ENCODE measurements around the gene G0S2.
A peak's percentile ranks its signal among the peaks of the same experiment; 100 is the strongest.
"Not testable (repeated sequence)": the region's sequence is repeated elsewhere in the genome, so short reads cannot be mapped to it uniquely, and the experiment has no call there.

G0S2 gene

GRCh38 chr1:209685821-209686220 is 10.6 kb downstream of the G0S2 start:
- no peak for DNase-seq

GRCh38 chr1:209686322-209686721 is 11.1 kb downstream of the G0S2 start:
- no peak for DNase-seq

- no peak for DNase-seq
Observed at GRCh38 chr1:209688746-209689234, 13.6 kb downstream of the G0S2 start.

DNA sequence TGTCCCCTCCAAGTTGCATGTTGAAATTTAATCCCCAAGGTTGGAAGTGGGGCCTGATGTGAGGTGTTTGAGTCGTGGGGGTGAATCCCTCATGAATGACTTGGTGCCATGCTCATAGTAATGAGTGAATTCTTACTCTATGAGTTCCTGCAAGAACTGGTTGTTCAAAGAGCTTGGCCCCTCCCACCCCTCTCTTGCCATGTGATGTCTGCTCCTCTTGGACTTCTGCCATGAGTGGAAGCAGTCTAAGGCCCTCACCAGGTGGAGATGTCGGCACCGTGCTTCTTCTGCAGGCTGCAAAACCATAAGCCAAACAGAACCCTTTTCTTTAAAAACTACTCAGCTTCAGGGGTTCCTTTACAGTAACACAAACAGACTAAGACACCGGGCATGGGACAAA is 14.3 kb downstream of the G0S2 start:
- DNase-seq = no peak

DNA sequence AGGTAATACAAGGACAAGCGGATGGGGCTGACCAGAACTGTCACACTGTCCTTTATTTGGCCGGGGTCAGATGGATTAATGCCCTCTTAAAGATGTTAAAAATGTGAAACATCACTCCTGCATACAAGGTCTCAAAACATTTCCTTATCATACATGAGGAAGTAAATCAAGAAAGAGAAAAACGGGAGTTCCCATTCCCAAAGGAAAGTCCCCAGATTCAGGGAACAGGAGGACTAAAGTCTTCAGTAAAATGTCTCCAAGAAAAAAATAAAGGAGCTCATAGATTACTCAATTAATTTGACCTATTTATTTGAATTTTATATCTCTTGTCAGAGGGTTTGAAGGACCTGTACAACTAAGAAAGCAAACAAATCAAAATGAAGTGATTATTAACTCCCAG is 16.0 kb downstream of the G0S2 start:
- DNase-seq = no peak

DNA sequence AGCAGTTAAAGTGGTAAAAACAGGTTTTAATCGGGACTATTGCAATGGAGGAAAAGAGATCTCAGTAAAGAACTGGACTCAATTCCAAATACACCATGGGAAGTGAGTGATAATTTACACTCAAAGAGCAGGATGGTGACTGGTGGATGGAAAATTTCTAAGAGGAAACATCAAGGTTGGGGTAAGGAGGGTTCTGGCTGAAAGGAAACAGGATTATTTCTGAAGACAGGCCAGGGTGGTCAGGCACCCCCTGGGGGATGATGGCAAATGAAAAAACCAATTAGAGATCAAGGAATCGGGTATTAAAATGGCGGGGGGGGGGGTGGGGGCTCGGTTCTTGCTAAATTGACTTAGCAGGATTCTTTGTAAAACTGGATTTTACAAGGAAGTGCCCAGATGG is 17.1 kb downstream of the G0S2 start:
- DNase-seq = no peak

DNA sequence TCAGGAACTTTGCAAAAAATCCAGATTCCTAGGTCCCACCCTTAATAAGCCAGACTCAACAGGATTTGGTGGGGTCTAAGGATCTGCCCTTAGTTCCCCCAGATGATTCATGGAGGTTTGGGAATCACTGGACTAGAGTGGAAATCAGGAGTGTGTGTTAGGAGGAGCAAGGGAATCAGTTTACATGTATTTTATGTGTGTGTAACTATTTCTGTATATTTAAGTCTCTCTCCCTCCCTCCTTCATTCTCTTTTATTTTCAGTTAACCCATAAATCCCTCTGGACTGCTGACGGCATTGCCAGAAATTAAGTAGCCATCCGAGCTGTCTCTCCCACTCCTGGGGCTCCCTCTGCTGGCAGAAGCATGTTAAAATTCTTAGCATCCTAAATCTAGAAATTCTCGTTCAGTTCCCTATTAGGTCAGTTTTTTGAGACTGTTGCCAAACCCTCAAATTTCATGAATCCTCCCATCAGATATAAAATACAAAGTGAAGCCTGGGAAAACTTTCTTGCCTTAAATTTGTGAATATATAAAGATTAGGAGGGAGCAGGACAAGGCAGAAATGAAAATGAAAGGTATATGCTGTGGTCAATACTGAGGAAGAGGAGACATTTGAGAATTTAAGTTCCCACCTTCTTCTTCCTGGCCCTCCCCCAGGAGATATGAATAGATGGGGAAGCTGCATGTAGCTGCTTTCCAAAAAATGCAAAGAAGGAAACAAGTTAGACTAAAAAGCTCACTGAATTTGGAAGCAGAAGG is 17.7 kb downstream of the G0S2 start:
- peak; percentile 72 for DNase-seq

- no peak for DNase-seq
Observed at GRCh38 chr1:209696673-209697072, 21.5 kb downstream of the G0S2 start.

GRCh38 chr1:209697126-209697525 is 21.9 kb downstream of the G0S2 start:
- no peak for DNase-seq

DNA sequence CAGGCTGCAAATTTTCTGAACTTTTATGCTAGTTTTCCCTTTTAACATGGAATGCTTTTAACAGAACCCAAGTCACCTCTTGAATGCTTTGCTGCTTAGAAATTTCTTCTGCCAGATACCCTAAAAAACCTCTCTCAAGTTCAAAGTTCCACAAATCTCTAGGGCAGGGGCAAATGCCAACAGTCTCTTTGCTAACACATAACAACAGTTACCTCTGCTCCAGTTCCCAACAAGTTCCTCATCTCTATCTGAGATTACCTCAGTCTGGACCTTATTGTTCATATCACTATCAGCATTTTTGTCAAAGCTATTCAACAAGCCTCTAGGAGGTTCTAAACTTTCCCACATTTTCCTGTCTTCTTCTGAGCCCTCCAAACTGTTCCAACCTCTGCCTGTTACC is 25.5 kb downstream of the G0S2 start:
- DNase-seq = not testable (repeated sequence)

DNA sequence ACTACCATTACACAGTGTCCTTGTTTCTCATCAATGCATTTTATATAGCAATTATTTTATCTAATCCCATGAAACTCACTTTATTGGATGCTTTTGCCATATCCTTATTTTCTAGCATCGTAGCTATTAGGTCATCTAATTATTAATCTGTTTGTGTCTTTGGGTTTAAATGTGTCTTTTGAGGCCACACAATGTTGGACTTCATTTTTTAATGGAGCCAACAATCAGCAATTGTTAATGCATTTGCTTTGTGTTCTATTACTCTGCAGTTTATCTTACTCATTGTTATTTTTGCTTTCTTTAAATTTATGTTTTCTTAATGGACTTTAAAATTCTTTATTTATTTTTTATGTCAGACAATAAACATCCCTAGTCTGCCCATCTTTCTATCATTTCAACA is 27.6 kb downstream of the G0S2 start:
- DNase-seq = no peak

- DNase-seq = no peak
Observed at GRCh38 chr1:209703834-209704504, 28.8 kb downstream of the G0S2 start.

DNA sequence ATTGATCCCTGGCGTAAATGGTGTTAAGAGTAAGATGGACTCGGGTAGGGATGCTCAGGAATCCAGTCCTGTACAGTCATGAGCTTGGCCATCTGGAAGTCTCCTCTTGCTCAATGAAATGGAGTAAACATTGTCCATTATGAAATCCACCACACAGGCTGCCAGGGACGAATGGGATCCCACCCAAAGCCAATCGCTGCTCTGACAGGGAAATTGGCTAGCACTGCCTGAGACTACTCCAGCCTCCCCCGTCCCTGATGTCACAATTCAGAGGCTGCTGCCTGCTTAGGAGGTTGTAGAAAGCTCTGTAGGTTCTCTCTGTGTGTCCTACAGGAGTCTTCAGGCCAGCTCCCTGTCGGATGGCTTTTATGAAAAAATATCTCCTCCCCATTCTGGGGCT is 29.4 kb downstream of the G0S2 start, which contains the start of gene HSD11B1:
Gene HSD11B1, plus strand, starts transcription at position 263 of the 400 bp plus-strand sequence. Its CDS starts 97 bp downstream, at position 360.
- no peak for DNase-seq

- no peak for DNase-seq
Observed at GRCh38 chr1:209705033-209705598, 29.9 kb downstream of the G0S2 start.

DNA sequence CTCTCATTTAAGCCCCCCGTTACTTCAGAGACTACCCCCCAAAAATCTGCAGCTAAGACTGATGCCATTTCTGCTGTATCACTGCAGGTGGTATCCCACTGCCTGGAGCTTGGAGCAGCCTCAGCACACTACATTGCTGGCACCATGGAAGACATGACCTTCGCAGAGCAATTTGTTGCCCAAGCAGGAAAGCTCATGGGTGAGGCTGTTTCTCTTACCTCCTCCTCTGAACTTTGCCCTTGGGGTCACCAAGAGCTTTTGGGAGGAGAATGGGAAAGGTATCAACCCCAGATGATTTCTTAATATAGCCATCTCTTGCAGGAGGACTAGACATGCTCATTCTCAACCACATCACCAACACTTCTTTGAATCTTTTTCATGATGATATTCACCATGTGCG is 31.4 kb downstream of the G0S2 start:
- DNase-seq = no peak

- no peak for DNase-seq
Observed at GRCh38 chr1:209707308-209707707, 32.1 kb downstream of the G0S2 start.

- no peak for DNase-seq
Observed at GRCh38 chr1:209708297-209708696, 33.1 kb downstream of the G0S2 start.

- no peak for DNase-seq
Observed at GRCh38 chr1:209710093-209710492, 34.9 kb downstream of the G0S2 start.

GRCh38 chr1:209710847-209711246 is 35.6 kb downstream of the G0S2 start:
- no peak for DNase-seq

- no peak for DNase-seq
Observed at GRCh38 chr1:209714338-209714737, 39.1 kb downstream of the G0S2 start.

DNA sequence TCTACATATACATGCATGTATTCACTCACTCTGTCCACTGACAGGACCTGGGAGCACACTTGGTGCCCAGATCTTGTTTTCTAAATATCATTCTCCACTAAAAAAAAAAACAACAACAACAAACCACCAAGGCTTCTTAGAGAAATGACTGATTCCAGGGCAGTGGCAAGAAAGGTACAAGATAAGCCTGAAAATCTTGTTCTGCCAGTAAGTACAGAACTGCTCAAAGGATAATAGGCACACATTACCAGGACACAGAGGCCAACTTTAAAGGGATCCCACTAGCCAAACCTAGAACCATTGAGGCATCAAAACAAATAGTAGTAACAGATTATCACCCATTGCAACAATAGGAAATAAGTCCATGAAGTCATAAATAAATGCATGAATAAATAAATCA is 40.1 kb downstream of the G0S2 start:
- no peak for DNase-seq

GRCh38 chr1:209717818-209718217 is 42.6 kb downstream of the G0S2 start:
- no peak for DNase-seq

DNA sequence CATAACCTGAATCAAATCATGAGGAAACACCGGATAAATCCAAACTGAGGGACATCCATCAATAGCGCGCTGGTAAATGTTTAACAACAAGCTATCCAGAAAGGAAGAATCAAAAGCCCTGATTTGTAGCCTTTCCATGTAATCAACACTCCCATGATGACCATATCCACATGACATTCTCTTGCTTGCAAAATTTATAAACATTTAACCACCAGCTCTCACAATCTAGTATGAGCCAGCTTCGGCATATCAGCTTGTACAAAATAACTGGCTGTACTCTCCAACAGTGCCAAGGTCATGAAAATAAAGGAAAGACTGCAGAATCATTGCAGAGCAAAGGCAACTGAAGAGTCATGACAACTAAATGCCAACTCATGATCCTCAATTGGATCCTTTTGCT is 45.1 kb downstream of the G0S2 start:
- no peak for DNase-seq

DNA sequence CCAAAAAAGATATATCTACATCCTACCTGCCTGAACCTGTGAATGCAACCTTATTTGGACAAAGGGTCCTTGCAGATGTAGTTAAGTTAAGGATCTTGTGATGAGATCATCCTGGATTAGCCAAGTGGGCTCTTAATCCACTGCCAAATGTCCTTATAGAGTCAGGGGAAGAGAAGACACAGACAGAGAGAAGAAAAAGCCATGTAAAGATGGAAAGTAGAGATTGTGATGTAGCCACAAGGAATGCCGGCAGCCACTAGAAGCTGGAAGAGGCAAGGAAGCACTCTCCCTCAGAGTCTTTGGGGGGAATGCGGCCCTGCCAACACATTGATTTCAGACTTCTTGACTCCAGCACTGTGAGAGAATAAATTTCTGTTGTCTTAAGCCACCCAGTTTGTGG is 45.6 kb downstream of the G0S2 start:
- DNase-seq = no peak

Data from activated naive CD4-positive, alpha-beta T cell treated with anti-CD3 and anti-CD28 coated beads, Interleukin-2, amount 50 U/mL, for 16 hours (primary cell).